Natural killer cell (primary cell): ENCODE data around the gene ASXL2. TPM values are rescaled to one million over a fixed set of nuclear protein-coding genes. Genes with fewer than 3 reads are reported as not detected.

Experiments
- ATAC-seq, 3 donors: fragments of 150-1000 bp in 2 of 3; fragments of 200-7000 bp in 1 of 3; cut with Tn5 transposase; 1 replicate in 1 of 3; 2 replicates in 2 of 3; pipeline ENCODE4 v1.10.0; 2021; ENCODE audit warnings: mild to moderate bottlenecking in 2 of 3, moderate library complexity in 2 of 3
- DNase-seq, 2 donors: peaks; one replicate each; pipeline versions ENCODE4 v3.0.0 to v3.0.0-alpha.2; 2013 to 2021; ENCODE audit warnings: mixed read lengths in 1 of 2
- H3K27ac ChIP-seq: one replicate; pipeline ENCODE4 v1.5.1; 2013; ENCODE audit warnings: mild to moderate bottlenecking, low read length
- H3K27me3 ChIP-seq: one replicate; pipeline ENCODE4 v1.6.1; 2013; ENCODE audit warnings: low read length; ENCODE audit not compliant: control insufficient read depth, insufficient read depth
- H3K36me3 ChIP-seq: one replicate; pipeline ENCODE4 v1.6.1; 2013; ENCODE audit warnings: low read length; ENCODE audit not compliant: control insufficient read depth, insufficient read depth
- H3K4me1 ChIP-seq: one replicate; pipeline ENCODE4 v1.6.1; 2013; ENCODE audit warnings: low read length; ENCODE audit not compliant: control insufficient read depth, insufficient read depth
- H3K4me3 ChIP-seq: one replicate; pipeline ENCODE4 v1.5.1; 2013; ENCODE audit warnings: low read length
- H3K9me3 ChIP-seq: one replicate; pipeline ENCODE4 v1.6.1; 2013; ENCODE audit warnings: low read length; ENCODE audit not compliant: control insufficient read depth, insufficient read depth
- H3K27ac Mint-ChIP-seq, 2 donors: one replicate each; pipeline ENCODE4 v1.8.0; 2022; ENCODE audit warnings: mild to moderate bottlenecking in 2 of 2, mixed read lengths in 2 of 2, moderate library complexity in 1 of 2
- H3K27me3 Mint-ChIP-seq, 2 donors: one replicate each; pipeline ENCODE4 v1.8.0; 2022; ENCODE audit warnings: low read depth in 2 of 2, mixed read lengths in 2 of 2
- H3K36me3 Mint-ChIP-seq: one replicate; pipeline ENCODE4 v1.8.0; 2022; ENCODE audit warnings: mixed read lengths
- H3K4me1 Mint-ChIP-seq, 2 donors: one replicate each; pipeline ENCODE4 v1.8.0; 2022; ENCODE audit warnings: mixed read lengths in 2 of 2
- H3K4me3 Mint-ChIP-seq: one replicate; pipeline ENCODE4 v1.8.0; 2022; ENCODE audit warnings: mild to moderate bottlenecking, moderate library complexity, mixed read lengths
- H3K9me3 Mint-ChIP-seq, 2 donors: one replicate each; pipeline ENCODE4 v1.8.0; 2022; ENCODE audit warnings: mixed read lengths in 2 of 2
- WGBS: methylation state at CpG from one replicate; pipeline ENCODE4 v1.1.7; 2013; ENCODE audit warnings: missing lambda C conversion rate; ENCODE audit not compliant: insufficient coverage; 5-methylcytosine and 5-hydroxymethylcytosine counted together
- intact Hi-C: fragments of 100-400 bp; cut with micrococcal nuclease; formaldehyde crosslinking; loops from one replicate; pipeline ENCODE4 v1.14.2; 2022
- total RNA-seq, 4 donors: library from RNA; stranded (reverse); fragments of 120-200 nt in 1 of 4; gene quantifications; one replicate each; pipeline versions ENCODE4 v1.2.3 to v1.2.4, GENCODE V29; 2013 to 2022
- TF ChIP-seq, protein P1 (sequence below): fragments of 200-600 bp; IDR thresholded peaks from one replicate; pipeline ENCODE4 v1.8.0; 2022; ENCODE audit warnings: antibody characterized with exemption

ASXL2 gene
- total RNA-seq, 3 donors from 2014 or later (not counting 1 experiment from before 2014, with no cell fraction given) = 27.7 to 32.6 (median 27.8) TPM

- H3K36me3 ChIP-seq = no peaks in the 10 kb centered on the region
- H3K27me3 ChIP-seq = no peaks in the 10 kb centered on the region
- ATAC-seq (peak; percentile 10 to 25 (median 20)), DNase-seq (peak in 1 of 2 donors; percentile 27)
- Mint-ChIP-seq H3K27me3 (no peaks in the 10 kb centered on the region), H3K36me3 (no peaks in the 10 kb centered on the region), H3K4me1 (peaks cover 51 to 52% of the 10 kb centered on the region in 2 donors), H3K27ac (peak overlapping the region; percentile 6 to 84), H3K9me3 (no peaks in the 10 kb centered on the region), H3K4me3 (no peak overlapping the region)
- H3K9me3 ChIP-seq = no peaks in the 10 kb centered on the region
- H3K27ac ChIP-seq = no peak overlapping the region
- TF ChIP-seq, protein P1, sequence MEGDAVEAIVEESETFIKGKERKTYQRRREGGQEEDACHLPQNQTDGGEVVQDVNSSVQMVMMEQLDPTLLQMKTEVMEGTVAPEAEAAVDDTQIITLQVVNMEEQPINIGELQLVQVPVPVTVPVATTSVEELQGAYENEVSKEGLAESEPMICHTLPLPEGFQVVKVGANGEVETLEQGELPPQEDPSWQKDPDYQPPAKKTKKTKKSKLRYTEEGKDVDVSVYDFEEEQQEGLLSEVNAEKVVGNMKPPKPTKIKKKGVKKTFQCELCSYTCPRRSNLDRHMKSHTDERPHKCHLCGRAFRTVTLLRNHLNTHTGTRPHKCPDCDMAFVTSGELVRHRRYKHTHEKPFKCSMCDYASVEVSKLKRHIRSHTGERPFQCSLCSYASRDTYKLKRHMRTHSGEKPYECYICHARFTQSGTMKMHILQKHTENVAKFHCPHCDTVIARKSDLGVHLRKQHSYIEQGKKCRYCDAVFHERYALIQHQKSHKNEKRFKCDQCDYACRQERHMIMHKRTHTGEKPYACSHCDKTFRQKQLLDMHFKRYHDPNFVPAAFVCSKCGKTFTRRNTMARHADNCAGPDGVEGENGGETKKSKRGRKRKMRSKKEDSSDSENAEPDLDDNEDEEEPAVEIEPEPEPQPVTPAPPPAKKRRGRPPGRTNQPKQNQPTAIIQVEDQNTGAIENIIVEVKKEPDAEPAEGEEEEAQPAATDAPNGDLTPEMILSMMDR = no peak
- H3K4me1 ChIP-seq = peaks cover 19% of the 10 kb centered on the region
- no peak overlapping the region for H3K4me3 ChIP-seq
- intact Hi-C loops = loop anchor here (10.0 kb wide), 1 partner anchor 57 kb away; the partner anchor contains the start of gene ASXL2
Observed at GRCh38 chr2:25817630-25818029, 60.7 kb downstream of the ASXL2 start.

- intact Hi-C loops = loop anchor here (10.0 kb wide), 1 partner anchor 58 kb away; the partner anchor contains the start of gene ASXL2
- Mint-ChIP-seq H3K27me3 (no peaks in the 10 kb centered on the region), H3K36me3 (no peaks in the 10 kb centered on the region), H3K9me3 (no peaks in the 10 kb centered on the region), H3K4me1 (peaks cover 47 to 49% of the 10 kb centered on the region in 2 donors), H3K27ac (peak overlapping the region; percentile 84 to 86), H3K4me3 (no peak overlapping the region)
- Histone ChIP-seq H3K4me3 (no peak overlapping the region), H3K27me3 (no peaks in the 10 kb centered on the region), H3K36me3 (no peaks in the 10 kb centered on the region), H3K9me3 (no peaks in the 10 kb centered on the region), H3K27ac (no peak overlapping the region), H3K4me1 (peaks cover 19% of the 10 kb centered on the region)
- no peak for DNase-seq
- WGBS = 96% methylated on average over 2 of the region's 3 CpGs
- ATAC-seq = no peak
- TF ChIP-seq, protein P1 = no peak
Observed at GRCh38 chr2:25817006-25817405, 61.3 kb downstream of the ASXL2 start.

DNA sequence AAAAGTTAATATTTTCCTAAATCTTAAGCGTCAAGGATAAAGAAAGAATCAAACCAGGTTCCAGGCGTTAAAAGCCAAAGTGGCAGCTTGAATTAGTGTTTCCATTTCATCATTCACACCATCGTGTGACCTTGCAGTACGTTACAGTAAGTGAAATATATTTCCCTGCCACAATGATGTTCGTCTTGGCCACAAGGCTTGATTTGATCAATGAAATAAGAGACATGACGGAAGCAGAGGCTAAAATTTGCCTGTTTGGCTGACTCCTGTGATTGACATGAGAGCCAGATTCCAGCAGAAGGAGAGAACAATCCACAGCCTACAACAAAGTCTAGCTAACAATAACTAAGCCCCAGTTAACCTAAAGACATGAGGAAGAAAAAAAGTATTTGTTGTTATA, 62.0 kb downstream of the ASXL2 start:
- ATAC-seq (peak; percentile 80 to 88 (median 85)), DNase-seq (peak in 1 of 2 donors; percentile 45)
- H3K4me1 ChIP-seq = peaks cover 16% of the 10 kb centered on the region
- H3K9me3 ChIP-seq = no peaks in the 10 kb centered on the region
- no peaks in the 10 kb centered on the region for H3K36me3 Mint-ChIP-seq
- TF ChIP-seq, protein P1 = no peak
- no peaks in the 10 kb centered on the region for H3K36me3 ChIP-seq
- WGBS = 56% methylated on average over 6 of the region's 6 CpGs
- peak overlapping the region; percentile 43 for H3K4me3 Mint-ChIP-seq
- no peaks in the 10 kb centered on the region for H3K27me3 Mint-ChIP-seq
- H3K27ac ChIP-seq = peak overlapping the region; percentile 30
- no peaks in the 10 kb centered on the region for H3K9me3 Mint-ChIP-seq
- H3K27ac Mint-ChIP-seq = peak overlapping the region; percentile 84 to 86
- H3K4me3 ChIP-seq = no peak overlapping the region
- intact Hi-C loops = loop anchor here (10.0 kb wide), 1 partner anchor 59 kb away; the partner anchor contains the start of gene ASXL2
- H3K4me1 Mint-ChIP-seq = peaks cover 40 to 41% of the 10 kb centered on the region in 2 donors
- no peaks in the 10 kb centered on the region for H3K27me3 ChIP-seq

DNA sequence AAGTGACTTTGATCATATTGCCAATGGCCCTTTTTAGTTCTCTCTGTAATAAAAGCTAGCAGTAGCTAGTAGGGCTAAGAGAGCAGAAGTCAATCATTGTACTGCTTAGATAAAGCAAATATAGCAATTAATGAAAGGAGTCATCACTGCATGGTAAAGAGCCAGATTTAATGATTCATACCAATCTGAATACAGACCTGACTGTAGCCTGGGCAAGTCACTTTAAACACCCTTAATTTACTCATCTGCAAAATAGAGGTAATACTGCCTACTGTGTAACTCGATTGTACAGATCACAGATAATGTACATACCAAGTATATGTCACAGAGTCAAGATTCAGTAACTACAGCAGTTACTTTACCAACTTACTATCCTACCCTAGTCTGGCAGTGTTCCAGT, 63.6 kb downstream of the ASXL2 start:
- peaks cover 50 to 52% of the 10 kb centered on the region in 2 donors for H3K4me1 Mint-ChIP-seq
- peaks cover 4% of the 10 kb centered on the region for H3K36me3 ChIP-seq
- TF ChIP-seq, protein P1 = no peak
- ATAC-seq = no peak
- DNase-seq = no peak
- H3K36me3 Mint-ChIP-seq = no peaks in the 10 kb centered on the region
- no peaks in the 10 kb centered on the region for H3K9me3 ChIP-seq
- H3K9me3 Mint-ChIP-seq = no peaks in the 10 kb centered on the region
- H3K27ac Mint-ChIP-seq = peak overlapping the region; percentile 84 to 86
- H3K27ac ChIP-seq = no peak overlapping the region
- H3K4me1 ChIP-seq = peaks cover 12% of the 10 kb centered on the region
- no peak overlapping the region for H3K4me3 ChIP-seq
- no peaks in the 10 kb centered on the region for H3K27me3 ChIP-seq
- H3K4me3 Mint-ChIP-seq = no peak overlapping the region
- 85% methylated on average over 1 of the region's 1 CpG for WGBS
- no peaks in the 10 kb centered on the region for H3K27me3 Mint-ChIP-seq
- intact Hi-C loops = loop anchor here (10.0 kb wide), 1 partner anchor 60 kb away; the partner anchor contains the start of gene ASXL2
